ENCODE results near the gene FHL2. TPM values are rescaled to one million over a fixed set of nuclear protein-coding genes. Genes with fewer than 3 reads are reported as not detected.

FHL2 gene
- total and polyA plus RNA-seq, 2 of the 13 experiments (the other 11 are each of a cell fraction or from before 2014, with no cell fraction given) = 1.9 to 74.8 TPM

GRCh38 chr2:105369777-105370690, 28.8 kb downstream of the FHL2 start (continued):
- peak; percentile 99; the same call in 1 of the 2 replicates for TF ChIP-seq ZBTB4 (CRISPR knock-in tag; IDR thresholded peaks at IDR 0.05; ENCODE audit: borderline replicate concordance)

GRCh38 chr2:105368759-105369408, 30.0 kb downstream of the FHL2 start:
- no peak overlapping the region for H3K4me2 ChIP-seq (ENCODE audit: low read depth, low read length)
- ATAC-seq (no peak), FAIRE-seq (no peak), DNase-seq (ENCODE audit: low spot score) (no peak)
- H3K36me3 ChIP-seq (replicated peaks in 1 of 2; ENCODE audit: control insufficient read depth in 1 of 2, insufficient read depth in 2 of 2, low read length in 2 of 2) = peaks cover 8 to 30% of the 10 kb centered on the region in 2 experiments
- intact Hi-C loops (cut with micrococcal nuclease; ENCODE audit: unreplicated experiment) (loop anchor here (1.0 to 2.0 kb wide), 3 partner anchors 36 to 176 kb away; no protein-coding TSS in a partner anchor), in situ Hi-C loops (cut with HindIII; ENCODE audit: extremely low pct_ligation_motif_present, low pct_unique_long_range_greater_than_20kb) (no loop called here)
- no peaks in the 10 kb centered on the region for H3K79me2 ChIP-seq (ENCODE audit: insufficient read depth, low read length)
- H3K4me3 ChIP-seq (replicated peaks in 1 of 3; ENCODE audit: insufficient read depth in 1 of 3, low read depth in 2 of 3, low read length in 3 of 3) = no peak overlapping the region
- TF ChIP-seq SUZ12 (IDR thresholded peaks at IDR 0.05; ENCODE audit: low read depth, low read length) (no peak), PAX8 (CRISPR knock-in tag; IDR thresholded peaks at IDR 0.05; ENCODE audit: borderline replicate concordance) (no peak)
- no peaks in the 10 kb centered on the region for H3K27me3 ChIP-seq (ENCODE audit: control insufficient read depth in 1 of 2, insufficient read depth in 2 of 2, low read length in 2 of 2)
- no peak overlapping the region for H2AFZ ChIP-seq (ENCODE audit: low read length)
- H3K27ac ChIP-seq (ENCODE audit: extremely low read length, insufficient read depth, low read length) = no peak overlapping the region
- 95% methylated on average over 8 of the region's 8 CpGs for WGBS (ENCODE audit: low lambda C conversion rate)
- H3K9ac ChIP-seq (ENCODE audit: insufficient read depth, low read depth, low read length) = no peak overlapping the region
- peaks cover 15% of the 10 kb centered on the region for H3K4me1 ChIP-seq (ENCODE audit: insufficient read depth, low read length)
- ChIA-PET POLR2A (no interaction called here), CTCF (ENCODE audit: low intra/inter-chr PET ratio, low total read pairs) (interaction anchor here (1.8 to 3.4 kb wide), 2 partner anchors 151 to 177 kb away, joined by 11 to 78 read pairs; no protein-coding TSS in a partner anchor)
- no peaks in the 10 kb centered on the region; the same call in 1 of the 2 replicates for H4K20me1 ChIP-seq (ENCODE audit: insufficient read depth, low read length)
- H3K9me3 ChIP-seq (ENCODE audit: low read length) = no peaks in the 10 kb centered on the region
- BruUV-seq (replicated peaks) = no TSS peak

Measured in HepG2 (cell line).